Measurements from ENCODE around the gene NRSN2.
"Not testable (repeated sequence)": the region's sequence is repeated elsewhere in the genome, so short reads cannot be mapped to it uniquely, and the experiment has no call there.

The NRSN2 gene

GRCh38 chr20:370977-371754 lies 24.3 kb downstream of the NRSN2 start:
- in situ Hi-C loops (cut with HindIII; ENCODE audit: low sequenced_read_pairs), result no loop called here
- H3K4me3 ChIP-seq (ENCODE audit: low read depth, low read length), result no peak overlapping the region
- DNase-seq (ENCODE audit: low read depth), result no peak
- no peak for TF ChIP-seq CTCF (IDR thresholded peaks at IDR 0.05; ENCODE audit: low read depth, low read length, missing control alignments)

- H3K4me3 ChIP-seq (ENCODE audit: low read depth, low read length), result no peak overlapping the region
- no peak for TF ChIP-seq CTCF (IDR thresholded peaks at IDR 0.05; ENCODE audit: low read depth, low read length, missing control alignments)
- no peak for DNase-seq (ENCODE audit: low read depth)
- in situ Hi-C loops (cut with HindIII; ENCODE audit: low sequenced_read_pairs), result no loop called here
These were observed 25.0 kb downstream of the NRSN2 start for GRCh38 chr20:371755-372542.

GRCh38 chr20:372543-373082 lies 25.7 kb downstream of the NRSN2 start:
- H3K4me3 ChIP-seq (ENCODE audit: low read depth, low read length), result not testable (repeated sequence)

GRCh38 chr20:373171-373890 lies 26.4 kb downstream of the NRSN2 start:
- no peak for DNase-seq (ENCODE audit: low read depth)
- TF ChIP-seq CTCF (IDR thresholded peaks at IDR 0.05; ENCODE audit: low read depth, low read length, missing control alignments), result no peak
- in situ Hi-C loops (cut with HindIII; ENCODE audit: low sequenced_read_pairs), result no loop called here
- H3K4me3 ChIP-seq (ENCODE audit: low read depth, low read length), result no peak overlapping the region

More at GRCh38 chr20:372543-373082, 25.7 kb downstream of the NRSN2 start:
- in situ Hi-C loops (cut with HindIII; ENCODE audit: low sequenced_read_pairs); DNase-seq (ENCODE audit: low read depth): not testable (repeated sequence)

GRCh38 chr20:375265-375889 lies 28.5 kb downstream of the NRSN2 start:
- no peak overlapping the region for H3K4me3 ChIP-seq (ENCODE audit: low read depth, low read length)
- in situ Hi-C loops (cut with HindIII; ENCODE audit: low sequenced_read_pairs), result no loop called here
- TF ChIP-seq CTCF (IDR thresholded peaks at IDR 0.05; ENCODE audit: low read depth, low read length, missing control alignments), result no peak
- no peak for DNase-seq (ENCODE audit: low read depth)

GRCh38 chr20:376089-376488 lies 29.2 kb downstream of the NRSN2 start:
- in situ Hi-C loops (cut with HindIII; ENCODE audit: low sequenced_read_pairs), result no loop called here
- TF ChIP-seq CTCF (IDR thresholded peaks at IDR 0.05; ENCODE audit: low read depth, low read length, missing control alignments), result no peak
- DNase-seq (ENCODE audit: low read depth), result no peak
- H3K4me3 ChIP-seq (ENCODE audit: low read depth, low read length), result no peak overlapping the region
